Chondrocyte (in vitro differentiated cells): ENCODE measurements around the gene SMIM28. TPM values are rescaled to one million over a fixed set of nuclear protein-coding genes. Genes with fewer than 3 reads are reported as not detected.

Source experiments
- DNase-seq: peaks from one replicate; pipeline ENCODE4 v3.0.0; 2021; ENCODE audit warnings: mixed read lengths, low spot score
- H3K27ac Mint-ChIP-seq: one replicate; pipeline ENCODE4 v1.8.0; 2021; ENCODE audit warnings: mild to moderate bottlenecking, moderate library complexity, mixed read lengths; ENCODE audit not compliant: unreplicated experiment
- H3K27me3 Mint-ChIP-seq: 2 replicates; pipeline ENCODE4 v1.8.0; 2021; ENCODE audit warnings: low read depth, mixed read lengths
- H3K36me3 Mint-ChIP-seq: 2 replicates; pipeline ENCODE4 v1.8.0; 2021; ENCODE audit warnings: low read depth, mixed read lengths
- H3K4me1 Mint-ChIP-seq: 2 replicates; pipeline ENCODE4 v1.8.0; 2021; ENCODE audit warnings: low read depth, mild to moderate bottlenecking, mixed read lengths
- H3K4me3 Mint-ChIP-seq: one replicate; pipeline ENCODE4 v1.8.0; 2021; ENCODE audit warnings: mild to moderate bottlenecking, moderate library complexity, mixed read lengths; ENCODE audit not compliant: unreplicated experiment
- H3K9me3 Mint-ChIP-seq: 2 replicates; pipeline ENCODE4 v1.8.0; 2021; ENCODE audit warnings: low read depth, mixed read lengths
- CTCF ChIP-seq: fragments of 200-600 bp; sonication (generic); IDR thresholded peaks from 2 replicates; pipeline ENCODE4 v1.5.0; 2021; ENCODE audit warnings: antibody characterized with exemption, mild to moderate bottlenecking, moderate library complexity
- total RNA-seq: library from RNA; stranded (reverse); gene quantifications from 3 replicates; pipeline ENCODE4 v1.2.1, GENCODE V29; 2021

Gene SMIM28
- total RNA-seq, 1 donor from 2014 or later = not detected

GRCh38 chr6:138426500-138427123 lies 48.9 kb downstream of the SMIM28 start:
- Mint-ChIP-seq H3K27me3 (no peaks in the 10 kb centered on the region), H3K36me3 (peaks cover 4% of the 10 kb centered on the region), H3K9me3 (no peaks in the 10 kb centered on the region), H3K4me3 (no peak overlapping the region), H3K4me1 (peaks cover 5% of the 10 kb centered on the region), H3K27ac (no peak overlapping the region)
- DNase-seq = no peak
- no peak for TF ChIP-seq CTCF

GRCh38 chr6:138427701-138428100 lies 50.0 kb downstream of the SMIM28 start:
- Mint-ChIP-seq H3K36me3 (peaks cover 6% of the 10 kb centered on the region), H3K4me3 (no peak overlapping the region), H3K9me3 (no peaks in the 10 kb centered on the region), H3K27ac (no peak overlapping the region), H3K4me1 (peaks cover 5% of the 10 kb centered on the region), H3K27me3 (no peaks in the 10 kb centered on the region)
- no peak for TF ChIP-seq CTCF
- DNase-seq = no peak

GRCh38 chr6:138428944-138429598 lies 51.4 kb downstream of the SMIM28 start:
- H3K9me3 Mint-ChIP-seq = no peaks in the 10 kb centered on the region
- H3K4me3 Mint-ChIP-seq = no peak overlapping the region
- no peak overlapping the region for H3K27ac Mint-ChIP-seq
- no peaks in the 10 kb centered on the region for H3K4me1 Mint-ChIP-seq
- no peak for DNase-seq
- TF ChIP-seq CTCF = peak; percentile 93
- H3K27me3 Mint-ChIP-seq = no peaks in the 10 kb centered on the region
- H3K36me3 Mint-ChIP-seq = peaks cover 9% of the 10 kb centered on the region

- no peaks in the 10 kb centered on the region for H3K9me3 Mint-ChIP-seq
- no peak for DNase-seq
- no peak overlapping the region for H3K27ac Mint-ChIP-seq
- H3K4me3 Mint-ChIP-seq = no peak overlapping the region
- peaks cover under 1% of the 10 kb centered on the region for H3K4me1 Mint-ChIP-seq
- H3K27me3 Mint-ChIP-seq = no peaks in the 10 kb centered on the region
- H3K36me3 Mint-ChIP-seq = peaks cover 8% of the 10 kb centered on the region
- no peak for TF ChIP-seq CTCF
Observed at GRCh38 chr6:138429761-138430160, 52.1 kb downstream of the SMIM28 start.

- Mint-ChIP-seq H3K4me1 (peaks cover 8% of the 10 kb centered on the region), H3K9me3 (no peaks in the 10 kb centered on the region), H3K27me3 (no peaks in the 10 kb centered on the region), H3K27ac (no peak overlapping the region), H3K4me3 (no peak overlapping the region), H3K36me3 (peaks cover 8% of the 10 kb centered on the region)
- no peak for TF ChIP-seq CTCF
- no peak for DNase-seq
Observed at GRCh38 chr6:138430361-138431145, 52.8 kb downstream of the SMIM28 start.
